D341Med (cell line): ENCODE data around the gene DAND5.

ENCODE experiments used
- DNase-seq: peaks from one replicate; pipeline ENCODE4 v3.0.0; 2012; ENCODE audit warnings: low spot score

Gene DAND5

DNA sequence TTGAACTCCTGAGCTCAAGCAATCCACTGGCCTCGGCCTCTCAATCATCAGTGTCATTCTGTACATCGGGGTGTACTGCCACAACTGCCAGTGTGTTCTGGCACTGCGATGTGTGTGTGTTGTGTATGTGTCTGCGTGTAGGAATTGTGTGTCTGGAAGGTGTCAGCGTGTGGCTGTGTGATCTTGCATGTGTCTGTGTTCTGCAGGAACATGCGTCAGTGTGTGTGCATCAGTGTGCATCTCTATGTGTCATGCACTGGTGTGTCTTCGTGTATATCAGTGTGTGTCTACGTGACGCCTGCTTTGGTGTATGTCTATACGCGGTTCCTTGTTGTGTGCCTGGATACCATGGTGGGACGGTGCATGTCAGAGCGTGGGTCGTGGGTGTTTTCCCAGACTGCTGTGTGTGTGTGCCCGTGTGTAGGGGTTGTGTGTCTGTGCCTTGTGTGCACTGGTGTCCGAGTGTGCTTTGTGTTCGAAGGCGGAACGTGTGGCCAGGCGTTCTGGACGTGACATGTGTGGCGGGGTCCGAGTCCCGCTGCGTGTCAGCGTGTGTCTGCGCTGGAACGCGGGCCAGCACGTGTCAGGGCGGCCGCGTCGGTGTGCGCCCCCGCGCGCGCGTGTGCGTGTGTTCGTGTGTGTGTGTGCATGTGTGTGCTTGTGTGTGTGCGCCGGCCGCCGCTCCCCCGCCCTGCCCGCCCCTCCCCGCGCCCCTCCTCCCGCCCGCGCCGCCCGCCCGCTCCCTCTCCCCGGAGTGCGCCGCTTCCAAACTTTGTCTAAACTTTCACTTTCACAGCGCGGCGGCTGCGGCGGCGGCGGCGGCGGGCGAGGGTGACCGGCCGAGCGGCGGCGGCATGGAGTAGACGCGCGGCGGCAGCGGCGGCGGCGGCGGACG lies 25.6 kb downstream of the DAND5 start, which contains the start of gene NFIX:
TSS of gene NFIX (plus strand) at position 775 of the 895 bp plus-strand sequence. CDS start 363 bp downstream, outside the sequence.
- peak; percentile 63 for DNase-seq

GRCh38 chr19:12995596-12996405 lies 26.4 kb downstream of the DAND5 start:
- DNase-seq: peak; percentile 86

DNA sequence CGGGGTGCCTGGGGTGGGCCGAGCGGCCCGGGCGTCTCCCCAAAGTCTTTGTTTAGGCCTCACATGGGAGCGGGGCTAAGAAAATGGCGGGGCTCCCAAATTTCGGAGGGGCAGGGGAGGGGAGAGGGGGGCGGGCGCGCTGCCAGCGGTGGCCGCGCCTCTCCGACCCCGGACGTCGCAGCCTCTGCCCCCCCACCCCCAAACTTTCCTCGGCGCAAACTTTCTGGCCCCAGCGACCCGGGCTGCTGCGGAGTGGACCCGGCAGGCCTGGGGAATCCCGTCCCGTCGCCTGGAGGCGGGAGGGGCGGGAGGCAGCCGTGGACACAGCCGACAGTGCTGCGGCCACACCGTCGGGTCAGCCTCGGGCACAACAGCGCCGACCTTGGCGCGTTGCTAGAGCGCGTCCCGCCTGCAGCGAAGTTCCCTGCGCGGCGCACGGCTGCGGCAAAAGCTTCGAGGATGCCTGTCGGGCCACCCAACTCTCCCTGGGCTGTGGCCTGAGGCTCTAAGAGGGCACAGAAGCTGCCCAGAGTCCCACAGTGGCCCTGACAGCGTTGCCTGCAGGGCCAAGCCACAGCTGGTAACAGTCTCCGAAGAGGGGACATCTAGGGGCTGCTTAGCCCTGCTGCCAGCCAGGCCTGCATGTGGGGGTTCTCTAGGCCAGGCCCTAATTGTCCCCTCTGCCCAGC lies 27.2 kb downstream of the DAND5 start:
- DNase-seq: no peak

GRCh38 chr19:12997179-12997966 lies 28.0 kb downstream of the DAND5 start:
- no peak for DNase-seq

DNA sequence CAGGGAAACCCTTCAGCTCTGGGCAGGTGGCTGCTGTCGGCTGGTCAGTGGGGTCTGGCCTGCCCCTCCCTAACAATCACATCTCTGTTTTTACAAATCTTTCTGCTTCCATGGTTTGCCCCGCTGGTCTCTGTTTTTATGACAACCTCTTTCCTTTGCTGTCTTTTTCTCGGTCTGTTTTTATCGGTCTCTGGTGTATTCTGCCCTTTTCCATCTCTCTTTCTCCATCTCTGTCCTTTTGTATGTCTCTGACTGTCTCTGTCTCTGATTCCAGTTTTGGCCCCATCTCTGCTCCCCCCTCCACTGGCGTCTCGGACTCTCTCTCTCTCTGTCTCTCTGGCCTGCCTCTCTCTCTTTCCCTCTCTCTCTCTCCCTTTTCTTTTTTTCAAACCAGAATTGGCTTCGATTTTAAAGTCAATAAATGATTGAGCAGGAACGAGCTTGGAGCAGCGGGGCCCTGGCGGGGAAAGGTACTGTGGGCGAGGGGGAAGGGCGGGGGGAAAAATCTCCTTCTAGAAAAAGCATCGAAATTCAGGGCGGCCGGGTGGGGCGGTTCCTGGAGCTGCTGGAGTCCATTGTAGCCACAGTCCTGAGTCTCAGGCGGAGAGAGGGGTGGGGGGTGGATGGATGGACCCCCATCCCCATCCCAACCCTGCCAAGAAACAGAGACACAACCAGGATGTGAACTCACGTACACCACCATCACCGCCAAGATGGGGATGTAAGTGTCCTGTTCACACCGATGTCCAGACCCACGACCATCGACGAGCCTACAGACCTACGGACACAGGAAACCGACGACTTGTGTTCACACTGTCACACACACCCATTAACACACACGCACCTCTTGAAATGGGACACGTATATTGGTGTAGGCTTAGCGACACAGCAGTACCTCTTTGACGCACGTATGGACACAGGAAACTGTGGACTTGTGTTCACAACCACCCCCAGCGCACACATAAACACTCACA lies 28.9 kb downstream of the DAND5 start:
- no peak for DNase-seq

DNA sequence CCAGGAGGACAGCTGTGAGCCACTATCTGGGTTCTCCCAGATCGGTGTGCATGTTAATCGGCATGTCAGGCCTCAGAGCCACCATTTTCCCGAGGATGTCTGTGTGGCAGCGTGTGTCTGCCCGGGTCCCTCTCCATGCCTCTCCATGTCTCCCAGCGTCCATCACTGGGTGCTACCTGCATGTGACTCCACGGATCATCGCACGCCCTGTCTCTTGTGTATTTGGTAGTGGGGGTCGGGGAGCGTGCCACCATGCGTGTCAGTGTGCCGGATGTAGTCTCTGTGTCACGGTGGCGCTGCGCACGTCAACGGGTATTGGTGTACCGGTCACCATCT lies 31.8 kb downstream of the DAND5 start:
- no peak for DNase-seq

DNA sequence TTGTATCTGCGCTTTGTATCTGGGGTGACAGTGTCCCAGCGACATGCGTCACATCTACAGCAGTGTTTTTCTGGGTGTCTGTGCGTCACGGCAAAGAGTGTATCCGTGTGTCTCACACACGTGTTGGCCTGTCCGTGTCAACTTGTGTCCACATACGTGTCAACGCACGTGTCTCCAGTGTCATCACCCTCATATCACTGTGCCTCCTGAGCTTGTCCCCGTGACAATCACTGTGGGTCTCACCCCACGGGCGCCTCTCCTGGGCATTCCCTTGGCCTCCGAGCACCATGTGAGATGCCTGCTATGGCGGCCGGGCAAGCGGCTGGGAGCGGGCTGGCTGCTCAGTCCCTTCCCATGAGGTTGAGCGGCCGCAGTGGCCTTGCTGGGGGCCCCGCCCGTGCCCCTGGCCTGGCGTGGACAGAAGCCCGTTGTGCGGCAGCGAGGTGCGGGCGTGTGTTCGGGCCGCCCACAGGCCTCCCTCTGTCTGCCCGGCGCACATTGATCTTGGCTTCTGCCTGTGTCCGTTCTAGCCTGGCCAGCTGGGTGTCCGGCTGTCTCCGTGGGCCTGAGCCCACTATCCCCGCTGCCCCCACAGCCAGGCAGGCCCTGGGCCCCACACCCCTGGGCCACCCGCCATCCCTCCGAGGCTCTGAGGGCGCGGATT lies 32.3 kb downstream of the DAND5 start:
- no peak for DNase-seq

- no peak for DNase-seq
These were observed 33.0 kb downstream of the DAND5 start for GRCh38 chr19:13002166-13002898.

- DNase-seq: no peak
These were observed 33.7 kb downstream of the DAND5 start for GRCh38 chr19:13003081-13003480.

GRCh38 chr19:13004273-13004672 lies 34.9 kb downstream of the DAND5 start:
- no peak for DNase-seq

DNA sequence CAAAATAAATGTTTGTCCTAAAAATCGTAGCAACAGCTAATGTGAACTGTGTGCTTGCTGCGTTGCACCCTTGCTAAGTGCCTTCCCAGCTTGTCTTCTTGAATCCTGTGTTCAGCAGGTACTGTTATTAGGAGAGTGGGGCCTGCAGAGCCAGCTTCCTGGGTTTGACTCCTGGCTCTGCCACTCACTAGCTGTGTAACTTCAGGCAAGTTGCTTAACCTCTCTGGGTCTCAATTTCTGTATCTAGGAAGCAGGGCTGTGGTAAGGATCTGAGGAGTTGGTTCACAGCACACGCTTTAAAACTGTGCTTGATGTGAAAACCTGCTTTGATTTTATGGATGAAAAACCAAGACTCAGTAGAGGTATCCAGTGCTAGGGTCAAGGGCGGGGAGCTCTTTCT lies 35.9 kb downstream of the DAND5 start:
- no peak for DNase-seq

GRCh38 chr19:13005861-13006370 lies 36.5 kb downstream of the DAND5 start:
- no peak for DNase-seq

DNA sequence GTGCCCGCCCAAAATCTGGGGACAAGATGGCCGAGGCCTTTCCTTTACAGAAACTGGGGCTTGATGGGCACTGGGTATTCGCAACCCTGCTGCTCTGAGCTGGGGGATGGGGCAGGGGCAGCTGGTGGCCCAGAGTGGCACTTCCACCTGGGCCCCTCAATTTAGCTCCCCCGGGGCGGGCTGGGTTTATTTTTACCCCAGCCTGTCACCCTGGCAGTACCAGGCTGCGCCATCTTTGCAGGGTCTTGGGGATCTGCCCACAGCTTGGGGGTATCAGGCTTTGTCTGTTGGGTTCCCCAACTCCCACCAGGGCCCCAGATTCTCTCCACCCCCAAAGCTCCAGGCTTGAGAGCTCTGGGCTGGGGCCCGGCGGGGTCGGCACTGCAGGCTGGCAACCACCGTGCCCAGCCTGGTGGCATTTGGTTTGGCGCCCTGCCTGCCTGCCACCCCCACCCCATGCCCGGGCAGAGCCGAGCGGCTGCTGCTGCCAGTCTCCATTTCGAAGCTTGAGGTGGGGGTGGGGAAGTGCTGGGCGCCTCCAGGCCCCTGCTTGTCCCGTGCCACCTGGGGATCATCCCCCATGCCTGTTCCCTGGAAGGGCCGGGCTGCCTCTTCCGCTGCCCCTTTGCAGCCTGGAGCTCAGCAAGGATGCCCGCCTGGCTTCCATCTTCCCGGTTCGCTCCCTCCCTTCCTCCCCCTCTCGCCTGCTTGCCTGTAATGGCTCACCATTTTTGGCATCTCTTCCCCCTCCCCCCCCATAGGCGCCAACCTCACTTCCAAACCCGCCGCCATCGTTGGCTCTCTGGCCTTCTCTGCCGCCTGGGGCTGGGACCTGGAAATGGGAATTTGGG lies 37.3 kb downstream of the DAND5 start:
- no peak for DNase-seq

DNA sequence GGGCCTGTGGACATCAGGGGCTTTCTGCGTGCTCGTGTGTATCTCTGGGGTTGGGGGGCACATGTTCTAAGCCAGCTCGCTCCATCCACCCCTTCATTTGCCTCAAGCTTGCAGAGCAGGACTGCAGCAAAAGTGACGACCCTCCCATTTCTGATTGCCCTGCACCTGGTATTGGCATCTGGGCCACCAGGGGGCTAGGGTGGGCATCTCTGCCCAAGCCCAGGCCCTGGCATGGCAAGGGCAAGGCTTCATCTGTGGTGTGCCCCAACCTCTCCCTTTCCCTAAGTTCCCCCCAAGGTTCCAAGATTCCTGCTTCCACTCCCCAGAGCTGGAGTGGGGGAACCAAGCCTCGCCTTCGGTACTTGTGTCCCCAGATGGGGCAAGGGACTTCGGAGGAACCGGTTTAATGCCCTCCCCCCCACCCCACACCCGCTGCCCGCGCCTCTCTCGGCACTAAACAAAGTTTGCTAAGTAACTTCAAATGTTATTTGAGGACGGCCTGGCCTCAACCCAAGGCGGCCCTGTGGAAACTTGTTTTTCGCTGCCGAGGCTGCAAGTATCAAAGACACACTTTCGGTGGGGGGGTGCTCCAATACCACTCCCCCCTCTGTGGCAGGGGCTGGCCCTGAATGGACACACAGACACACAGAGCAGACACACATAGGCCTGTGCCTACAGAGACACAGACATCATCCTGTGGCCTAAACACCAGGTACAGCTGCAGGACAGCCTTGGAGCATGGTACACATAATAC lies 38.1 kb downstream of the DAND5 start:
- DNase-seq: no peak

- DNase-seq: peak; percentile 70
These were observed 39.8 kb downstream of the DAND5 start for GRCh38 chr19:13008926-13009787.
